AG09309 (cell line): Measurements from ENCODE around the gene POLD2.
A peak's percentile ranks its signal among the peaks of the same experiment; 100 is the strongest.

Experiments used
- DNase-seq: peaks from one replicate; pipeline ENCODE4 v3.0.0-alpha.2; 2010; ENCODE audit warnings: low read depth
- H3K4me3 ChIP-seq: 2 replicates; pipeline ENCODE4 v1.5.1; 2011; ENCODE audit warnings: mild to moderate bottlenecking, low read depth, low read length, moderate library complexity; ENCODE audit not compliant: control insufficient read depth
- CTCF ChIP-seq: IDR thresholded peaks from 2 replicates; pipeline ENCODE4 v1.5.1; 2011; ENCODE audit warnings: mild to moderate bottlenecking, low read depth, low read length, inconsistent platforms; ENCODE audit not compliant: insufficient read depth, control insufficient read depth; ENCODE audit errors: missing control alignments

POLD2 gene

DNA sequence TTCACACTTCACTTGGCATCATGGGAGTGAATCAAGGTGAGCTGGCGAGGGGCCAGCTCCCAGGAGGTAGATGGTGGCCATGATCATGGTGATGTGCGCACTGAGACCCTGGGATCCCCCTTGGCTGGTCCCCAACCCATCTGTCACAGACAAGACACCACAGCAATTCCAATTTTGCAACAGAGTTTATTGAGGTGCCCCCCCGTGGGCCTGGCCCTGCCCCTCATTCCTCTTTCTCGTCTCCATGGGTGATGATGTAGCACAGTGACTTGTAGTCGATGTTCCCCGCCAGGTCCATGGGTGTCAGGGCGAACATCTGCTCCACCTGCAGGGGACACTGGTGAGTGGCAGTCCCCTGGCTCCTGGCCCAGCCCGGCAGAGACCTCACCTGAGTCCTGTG is 15.3 kb upstream of the POLD2 start:
- no peak for TF ChIP-seq CTCF
- no peak overlapping the region for H3K4me3 ChIP-seq
- no peak for DNase-seq

DNA sequence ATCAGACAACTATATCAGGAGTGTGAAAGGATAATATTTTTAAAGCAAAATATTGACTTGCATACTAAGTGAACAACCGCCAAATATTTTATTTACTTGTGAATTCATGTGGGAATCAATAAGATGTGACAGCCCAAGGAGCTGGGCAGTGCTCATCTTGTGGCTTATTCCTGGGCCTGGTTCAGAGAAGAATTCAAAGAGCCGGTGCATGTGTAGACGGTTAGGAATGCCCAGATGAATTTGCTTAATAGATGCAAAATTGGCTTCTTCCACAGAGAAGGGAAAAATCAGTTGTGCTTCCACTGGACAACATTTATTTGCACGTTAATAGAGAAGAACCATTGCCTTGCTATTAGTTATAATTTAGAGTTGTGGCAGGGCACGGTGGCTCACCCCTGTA is 13.4 kb upstream of the POLD2 start:
- no peak for DNase-seq
- no peak for TF ChIP-seq CTCF
- no peak overlapping the region for H3K4me3 ChIP-seq

- no peak for DNase-seq
- H3K4me3 ChIP-seq = no peak overlapping the region
- TF ChIP-seq CTCF = no peak
These were observed 11.7 kb upstream of the POLD2 start for GRCh38 chr7:44134943-44135628.

DNA sequence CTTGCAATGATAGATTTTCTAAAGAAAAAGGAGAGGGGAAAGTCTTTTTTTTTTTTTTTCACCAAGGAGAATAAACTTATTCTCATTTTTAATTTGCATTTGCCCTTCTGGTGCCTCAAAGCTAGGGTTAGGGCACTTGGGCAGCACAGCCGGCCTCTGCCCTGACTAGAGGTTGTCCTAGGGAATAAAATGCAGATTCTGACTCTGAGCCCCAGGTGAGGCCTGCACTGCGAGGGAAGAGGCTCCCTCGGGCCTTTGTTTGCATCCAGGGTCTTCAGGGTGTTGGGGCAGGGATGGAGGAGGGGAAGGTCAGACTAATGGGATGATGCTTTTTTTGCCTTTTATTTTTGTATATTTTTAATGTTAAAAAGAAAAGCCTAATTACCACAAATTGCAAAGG is 9.9 kb upstream of the POLD2 start:
- TF ChIP-seq CTCF = no peak
- DNase-seq = no peak
- H3K4me3 ChIP-seq = no peak overlapping the region

DNA sequence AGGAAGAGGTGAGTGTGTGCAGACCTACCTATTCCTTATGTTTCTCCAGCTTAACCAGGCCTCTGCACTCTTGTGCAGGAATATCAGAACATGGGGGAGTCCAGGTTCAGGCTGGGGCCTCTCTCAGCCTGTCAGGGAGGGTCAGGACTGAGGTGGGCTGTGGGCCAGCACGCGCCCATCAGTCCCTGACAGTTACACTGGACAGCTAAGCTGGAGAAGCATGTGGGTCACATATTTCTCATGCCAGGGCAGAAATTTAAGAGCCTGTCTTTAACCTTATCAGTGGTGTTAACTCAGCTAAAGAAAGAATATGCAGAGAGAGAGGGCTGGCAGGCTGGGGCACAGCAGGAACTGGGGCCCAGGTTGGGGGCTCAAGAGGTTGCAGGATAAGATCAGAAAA is 8.7 kb upstream of the POLD2 start:
- DNase-seq = no peak
- no peak for TF ChIP-seq CTCF

DNA sequence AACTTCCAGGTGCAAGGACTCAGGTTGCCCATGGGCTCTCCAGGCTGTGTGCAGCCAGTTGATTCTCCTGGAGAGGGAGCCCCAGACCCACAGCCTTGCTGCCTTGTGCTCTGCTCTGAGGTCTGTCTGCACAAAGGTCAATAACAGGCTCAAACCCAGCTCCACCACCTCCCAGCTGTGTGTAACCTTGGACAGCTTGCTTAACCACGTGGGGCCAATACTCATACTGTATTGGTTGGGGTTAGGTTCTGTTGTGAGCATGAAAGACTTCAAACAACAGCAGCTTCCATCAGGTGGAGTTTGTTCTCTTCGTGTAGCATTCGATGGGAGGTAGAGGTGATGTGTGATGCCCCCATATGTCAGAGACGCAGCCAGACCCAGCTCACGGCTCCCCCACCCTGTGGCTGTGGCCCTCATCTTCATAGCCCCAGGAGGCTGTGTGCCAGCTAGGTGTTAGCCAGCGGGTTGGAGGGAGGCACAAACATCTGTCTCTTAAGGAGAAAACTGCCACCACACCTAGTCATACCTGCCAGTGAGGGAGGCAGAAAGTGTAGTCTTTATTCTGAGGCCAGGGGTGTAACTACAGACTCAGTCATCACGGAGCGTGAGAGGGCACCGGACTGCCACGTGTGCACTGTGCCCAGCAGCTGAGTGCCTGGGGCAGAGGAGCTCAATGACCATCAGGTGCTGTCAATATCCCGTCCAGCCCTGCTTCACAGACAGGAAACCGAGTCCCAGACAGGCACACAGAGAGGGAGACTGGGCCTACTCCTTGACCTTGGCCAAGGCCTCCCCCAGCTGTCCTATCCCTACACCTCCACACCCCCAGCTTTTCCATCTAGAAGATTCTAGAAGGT is 8.1 kb upstream of the POLD2 start:
- peak; percentile 57 for TF ChIP-seq CTCF
- no peak overlapping the region for H3K4me3 ChIP-seq
- DNase-seq = no peak

More for the DNA sequence above, 8.7 kb upstream of the POLD2 start:
- no peak overlapping the region for H3K4me3 ChIP-seq
